Stimulated activated CD4-positive, alpha-beta T cell treated with anti-CD3 and anti-CD28 coated beads, Interleukin-12 subunit alpha, Interleukin-12 subunit beta, amount 100 ng/mL, for 24 hours (primary cell): ENCODE measurements around the gene LRRC8E.

Experiments
- DNase-seq, 2 experiments: peaks; one replicate each; pipeline ENCODE4 v3.0.0-alpha.2; 2020; ENCODE audit warnings: low read depth in 2 of 2

The LRRC8E gene

DNA sequence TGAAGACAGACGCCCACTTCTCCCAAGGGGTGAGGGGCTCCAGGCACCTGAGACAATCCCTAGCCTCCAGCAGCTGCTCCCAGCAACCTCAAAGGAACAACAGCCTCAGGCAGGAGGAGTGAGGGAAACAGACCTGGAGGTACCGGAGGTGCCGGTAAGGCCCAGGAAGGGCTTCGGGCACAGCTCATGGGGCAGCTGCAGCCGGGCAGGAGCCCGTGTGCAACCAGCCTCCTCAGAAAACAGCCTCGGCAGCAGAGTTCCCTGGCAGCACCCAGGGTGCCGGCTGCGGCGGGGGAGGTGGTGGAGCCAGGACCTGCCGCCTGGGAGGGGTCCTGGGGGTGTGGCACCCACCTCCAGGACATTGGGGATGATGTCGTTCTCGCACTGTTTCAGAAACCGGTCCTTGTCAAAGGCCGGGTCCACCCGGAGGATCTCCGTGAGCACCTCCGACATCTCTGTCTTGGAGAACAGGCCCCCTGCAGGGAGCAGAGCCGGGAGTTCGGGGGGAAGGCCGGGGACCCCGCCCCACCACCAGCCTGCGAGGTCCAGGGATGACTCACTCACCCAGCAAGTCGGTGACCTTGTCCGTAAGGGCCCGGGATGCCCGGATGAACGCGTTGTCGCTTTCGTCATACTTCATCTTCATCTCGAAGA, 44.1 kb downstream of the LRRC8E start:
- no peak for DNase-seq

GRCh38 chr19:7932930-7933300, 44.6 kb downstream of the LRRC8E start:
- DNase-seq, result no peak

- no peak for DNase-seq
These were observed 45.1 kb downstream of the LRRC8E start for GRCh38 chr19:7933411-7933810.

DNA sequence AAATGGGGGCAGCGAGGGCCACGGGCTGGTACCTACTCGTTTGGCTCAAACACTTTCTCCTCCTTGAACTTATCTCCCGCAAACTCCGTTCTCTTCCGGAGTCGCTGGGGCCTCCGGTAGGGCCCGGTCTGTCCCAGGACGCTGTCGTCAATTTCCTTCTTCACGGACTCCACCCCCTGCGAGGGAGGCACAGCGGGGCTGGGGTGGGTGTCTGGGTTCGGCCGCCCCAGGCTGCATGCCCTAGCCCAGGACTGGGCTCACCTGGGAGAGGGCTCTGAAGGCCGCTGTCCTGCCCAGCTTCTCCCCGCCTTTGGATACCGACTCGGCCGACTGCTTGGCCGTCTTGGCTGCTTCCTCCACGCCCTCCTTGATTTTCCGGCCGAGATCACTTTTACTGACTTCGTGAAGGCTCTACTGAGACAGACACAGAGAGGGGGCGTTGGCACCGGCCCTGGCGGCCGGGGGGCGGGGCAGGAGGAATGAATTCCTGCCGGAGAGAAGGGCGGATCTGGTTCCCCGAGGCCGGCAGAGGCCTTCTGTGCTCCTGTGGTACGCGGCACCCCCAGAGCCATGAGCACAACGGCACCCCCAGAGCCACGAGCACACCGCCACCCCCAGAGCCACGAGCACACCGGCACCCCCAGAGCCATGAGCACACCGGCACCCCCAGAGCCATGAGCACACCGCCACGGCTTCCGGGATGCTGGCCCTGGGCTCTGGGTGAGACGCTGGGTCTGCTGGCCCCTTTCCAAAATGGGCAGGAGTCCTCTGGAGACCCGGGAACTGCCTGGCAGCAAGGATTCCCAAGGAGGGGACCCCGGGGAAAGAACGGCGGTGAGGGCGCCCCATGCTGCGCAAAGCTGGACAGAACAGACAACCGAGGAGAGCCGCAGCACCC, 45.8 kb downstream of the LRRC8E start:
- no peak for DNase-seq

DNA sequence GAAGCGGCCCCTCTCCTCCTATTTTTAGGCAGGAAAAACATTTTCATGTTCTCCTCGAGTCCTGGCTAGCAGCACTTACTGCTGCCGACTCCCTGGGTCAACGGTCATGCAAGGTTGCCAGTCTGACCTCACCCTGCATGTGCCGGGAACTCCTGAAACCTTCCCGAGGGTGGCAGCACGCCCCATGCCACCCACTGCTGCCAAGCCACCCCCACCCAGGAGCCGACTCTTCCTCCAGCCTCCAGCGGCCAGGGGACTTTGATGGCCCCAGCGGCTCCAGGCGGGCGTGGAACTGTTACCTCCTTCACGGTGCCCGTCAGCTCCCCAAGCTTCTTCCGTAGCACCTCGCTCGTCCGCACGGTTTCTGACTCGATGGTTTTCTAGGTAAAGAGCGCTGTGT, 46.5 kb downstream of the LRRC8E start:
- DNase-seq, result no peak

GRCh38 chr19:7940841-7941240, 52.5 kb downstream of the LRRC8E start:
- DNase-seq, result no peak

DNA sequence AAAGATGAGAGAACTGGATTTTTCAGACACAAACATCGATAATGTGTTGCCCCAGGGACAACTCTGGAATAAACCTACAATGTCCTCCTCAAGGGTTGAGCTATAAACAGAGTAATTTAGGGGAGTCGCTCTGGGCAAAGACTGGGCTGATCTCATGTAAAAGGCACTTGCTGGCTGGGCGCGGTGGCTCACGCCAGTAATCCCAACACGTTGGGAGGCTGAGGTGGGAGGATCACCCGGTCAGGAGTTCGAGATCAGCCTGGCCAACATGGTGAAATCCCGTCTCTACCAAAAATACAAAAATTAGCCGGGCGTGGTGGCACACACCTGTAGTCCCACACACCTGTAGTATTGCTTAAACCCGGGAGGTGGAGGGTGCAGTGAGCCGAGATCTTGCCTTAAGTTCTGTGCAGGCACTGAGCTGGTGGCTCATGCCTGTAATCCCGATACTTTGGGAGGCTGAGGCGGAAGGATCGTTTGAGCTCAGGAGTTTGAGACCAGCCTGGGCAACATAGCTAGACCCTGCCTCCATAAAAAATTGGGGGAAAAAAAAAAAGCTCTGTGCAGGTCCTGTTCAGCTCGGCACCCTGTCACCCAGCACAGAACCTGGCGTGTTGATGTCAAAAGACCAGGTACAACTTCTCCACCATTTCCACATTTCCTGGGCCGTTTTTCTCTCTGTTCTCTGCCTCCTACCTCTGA, 53.7 kb downstream of the LRRC8E start:
- no peak for DNase-seq

DNA sequence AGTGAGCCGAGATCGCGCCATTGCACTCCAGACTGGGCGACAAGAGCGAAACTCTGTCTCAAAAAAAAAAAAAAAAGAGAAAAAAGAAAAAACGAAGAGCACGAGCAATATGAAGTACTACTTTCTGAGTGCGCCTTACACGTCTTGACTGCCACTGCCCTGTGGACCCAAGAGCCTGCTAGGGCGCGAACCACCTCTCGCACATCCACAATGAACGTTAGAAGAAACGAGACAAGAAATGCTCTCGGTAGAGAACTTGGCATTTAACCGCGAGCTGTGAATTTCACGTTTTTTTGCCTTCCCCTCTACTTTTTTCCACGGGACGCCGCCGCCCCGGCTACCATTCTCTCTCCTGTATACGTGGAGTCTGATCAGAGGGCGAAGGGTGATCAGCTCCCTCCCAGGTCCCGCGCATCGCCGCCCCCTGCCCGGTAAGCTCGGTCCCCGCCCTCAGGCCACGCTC, 54.7 kb downstream of the LRRC8E start:
- no peak for DNase-seq

DNA sequence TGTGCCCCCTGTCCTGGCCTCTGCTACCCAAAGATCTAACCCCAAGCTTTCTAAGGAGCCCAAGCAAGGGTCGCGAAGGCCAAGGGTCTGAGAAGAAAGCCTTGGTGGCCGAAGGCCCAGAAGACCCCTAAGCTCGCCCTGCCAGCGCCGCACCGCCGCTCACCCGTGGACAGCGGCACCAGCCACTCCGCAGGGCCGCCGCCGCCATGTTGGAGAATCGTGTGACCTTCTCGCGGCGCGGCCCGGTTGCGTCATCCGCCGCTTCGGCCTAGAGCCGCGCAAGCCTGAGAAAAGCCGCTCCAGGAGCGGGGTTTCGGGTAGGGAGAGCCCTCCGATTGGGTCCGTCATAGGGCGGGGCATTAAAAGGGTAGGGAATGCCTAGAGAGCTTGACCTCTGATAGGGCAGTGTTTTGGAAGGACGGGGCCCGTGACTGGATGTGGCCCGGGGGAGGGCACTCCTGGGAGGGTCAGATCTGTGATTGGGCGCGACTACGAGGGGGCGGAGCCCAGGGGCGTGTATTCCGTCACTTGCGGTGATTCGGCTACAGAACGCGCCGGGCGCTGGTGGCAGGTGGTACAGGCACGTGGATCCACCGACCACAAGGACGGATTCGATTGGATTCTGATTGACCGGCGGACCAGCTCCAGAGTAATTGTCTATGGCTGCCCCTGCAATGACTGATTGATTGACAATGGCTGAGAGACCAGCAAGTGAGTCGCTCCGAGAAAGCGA, 55.3 kb downstream of the LRRC8E start, which contains the start of gene TIMM44:
TIMM44 (minus strand) TSS at position 223 of the 733 bp plus-strand sequence; CDS start at position 208, 15 bp downstream.
- peak; percentile 97 to 98 for DNase-seq

GRCh38 chr19:7944177-7944761, 56.0 kb downstream of the LRRC8E start:
- DNase-seq, result peak; percentile 69 to 86

- no peak for DNase-seq
These were observed 59.6 kb downstream of the LRRC8E start for GRCh38 chr19:7947939-7948338.
